B cell (primary cell): ENCODE measurements around the gene HSPA12B. TPM values are rescaled to one million over a fixed set of nuclear protein-coding genes. Genes with fewer than 3 reads are reported as not detected.

Source experiments
- ATAC-seq: fragments of 200-7000 bp; cut with Tn5 transposase; one replicate; pipeline ENCODE4 v1.10.0; 2021; ENCODE audit warnings: low read depth, mild to moderate bottlenecking, moderate number of reproducible peaks, moderate library complexity
- CTCF ChIA-PET: fragments of 350-600 bp; sonication (Branson Sonifier 250); formaldehyde crosslinking; loops from one replicate; lab custom pipeline; 2021; ENCODE audit warnings: antibody characterized with exemption, inconsistent platforms; lab: Charles Lee
- POLR2A ChIA-PET: fragments of 350-600 bp; sonication (Branson Sonifier 250); formaldehyde crosslinking; loops from one replicate; lab custom pipeline; 2021; ENCODE audit warnings: antibody characterized with exemption; lab: Charles Lee
- DNase-seq: peaks from one replicate; pipeline ENCODE4 v3.0.0; 2013
- H2AFZ ChIP-seq: 2 replicates; pipeline ENCODE4 v1.6.1; 2012; ENCODE audit warnings: mild to moderate bottlenecking, low read depth, low read length; ENCODE audit not compliant: insufficient read depth, poor library complexity, severe bottlenecking
- H3K27ac ChIP-seq, 2 donors: 1 replicate in 1 of 2; 2 replicates in 1 of 2; pipeline ENCODE4 v1.5.1; 2012 to 2013; ENCODE audit warnings: low read length in 2 of 2, mild to moderate bottlenecking in 2 of 2, moderate library complexity in 1 of 2
- H3K27me3 ChIP-seq, 4 experiments: fragments of 200-600 bp in 1 of 4; sonication (generic) in 1 of 4; replicated peaks in 1 of 4; 1 replicate in 2 of 4; 2 replicates in 2 of 4; pipeline versions ENCODE4 v1.6.1 to v1.7.0; 2013 to 2016; ENCODE audit warnings: low read length in 3 of 4, mild to moderate bottlenecking in 2 of 4, mixed read lengths in 1 of 4, moderate library complexity in 1 of 4; ENCODE audit not compliant: insufficient read depth in 4 of 4, control insufficient read depth in 3 of 4; ENCODE audit errors: control extremely low read depth in 1 of 4
- H3K36me3 ChIP-seq, 2 experiments: replicated peaks in 1 of 2; 1 replicate in 1 of 2; 2 replicates in 1 of 2; pipeline versions ENCODE4 v1.6.1 to v1.7.1; 2013; ENCODE audit warnings: low read length in 1 of 2; ENCODE audit not compliant: insufficient read depth in 2 of 2, control insufficient read depth in 1 of 2; ENCODE audit errors: control extremely low read depth in 1 of 2, extremely low read depth in 1 of 2
- H3K4me1 ChIP-seq, 2 donors: fragments of 200-600 bp in 1 of 2; sonication (generic) in 1 of 2; 1 replicate in 1 of 2; 2 replicates in 1 of 2; pipeline versions ENCODE4 v1.5.1 to v1.6.1; 2013 to 2017; ENCODE audit warnings: low read length in 2 of 2; ENCODE audit not compliant: control insufficient read depth in 2 of 2, insufficient read depth in 2 of 2
- H3K4me2 ChIP-seq: replicated peaks from 2 replicates; pipeline ENCODE3; 2012; ENCODE audit warnings: mild to moderate bottlenecking, low read depth, low read length; ENCODE audit not compliant: poor library complexity, severe bottlenecking
- H3K4me3 ChIP-seq, 5 experiments: fragments of 200-600 bp in 1 of 5; sonication (generic) in 1 of 5; 1 replicate in 3 of 5; 2 replicates in 2 of 5; pipeline versions ENCODE4 v1.5.1 to v1.7.0; 2011 to 2016; ENCODE audit warnings: low read length in 4 of 5, mild to moderate bottlenecking in 4 of 5, low read depth in 2 of 5, control low read depth in 1 of 5, moderate library complexity in 1 of 5; ENCODE audit not compliant: insufficient read depth in 1 of 5; ENCODE audit errors: control extremely low read depth in 1 of 5, extremely low read depth in 1 of 5
- H3K79me2 ChIP-seq: fragments of 200-600 bp; sonication (generic); one replicate; pipeline ENCODE4 v1.6.0; 2016; ENCODE audit warnings: low read length; ENCODE audit not compliant: control insufficient read depth, insufficient read depth
- H3K9ac ChIP-seq: fragments of 200-600 bp; sonication (generic); 2 replicates; pipeline ENCODE4 v1.6.1; 2017; ENCODE audit warnings: mild to moderate bottlenecking, low read length, moderate library complexity
- H3K9me3 ChIP-seq, 3 donors: one replicate each; pipeline versions ENCODE4 v1.6.1 to v1.7.1; 2013; ENCODE audit warnings: low read length in 2 of 3; ENCODE audit not compliant: control insufficient read depth in 2 of 3, insufficient read depth in 1 of 3; ENCODE audit errors: control extremely low read depth in 1 of 3
- H4K20me1 ChIP-seq: 2 replicates; pipeline ENCODE4 v1.6.0; 2012; ENCODE audit warnings: mild to moderate bottlenecking, low read length; ENCODE audit not compliant: insufficient read depth, control insufficient read depth, poor library complexity, severe bottlenecking
- H3K27ac Mint-ChIP-seq: one replicate; pipeline ENCODE4 v1.8.0; 2021; ENCODE audit warnings: mixed read lengths
- H3K27me3 Mint-ChIP-seq: one replicate; pipeline ENCODE4 v1.8.0; 2021; ENCODE audit warnings: mixed read lengths
- H3K4me1 Mint-ChIP-seq: one replicate; pipeline ENCODE4 v1.8.0; 2021; ENCODE audit warnings: mixed read lengths
- H3K4me3 Mint-ChIP-seq: one replicate; pipeline ENCODE4 v1.8.0; 2021; ENCODE audit warnings: mixed read lengths
- H3K9me3 Mint-ChIP-seq: one replicate; pipeline ENCODE4 v1.8.0; 2022; ENCODE audit warnings: mixed read lengths; ENCODE audit not compliant: insufficient read depth
- EZH2 ChIP-seq: IDR thresholded peaks from 2 replicates; pipeline ENCODE4 v1.6.1; 2012; ENCODE audit warnings: borderline replicate concordance, low read depth, mild to moderate bottlenecking, moderate library complexity, low read length; ENCODE audit not compliant: insufficient read depth, poor library complexity, severe bottlenecking
- WGBS: methylation state at CpG from one replicate; pipeline ENCODE4 v1.1.5; 2013; ENCODE audit warnings: missing lambda C conversion rate; ENCODE audit not compliant: insufficient coverage; 5-methylcytosine and 5-hydroxymethylcytosine counted together
- intact Hi-C: fragments of 100-400 bp; cut with micrococcal nuclease; formaldehyde crosslinking; loops from one replicate; pipeline ENCODE4 v1.10.0; 2022
- polyA plus RNA-seq: library from polyadenylated mRNA; depleted of rRNA; stranded (reverse); fragments of >200 nt; gene quantifications from 2 replicates; pipeline ENCODE4 v1.2.3, GENCODE V29; 2012
- total RNA-seq, 2 donors: library from RNA; stranded (reverse); fragments of 120-200 nt in 1 of 2; gene quantifications; 1 replicate in 1 of 2; 2 replicates in 1 of 2; pipeline versions ENCODE4 v1.2.3 to v1.2.4, GENCODE V29; 2013 to 2022
- TF ChIP-seq, protein P1 (sequence below): fragments of 200-600 bp; IDR thresholded peaks from one replicate; pipeline ENCODE4 v1.8.0; 2022; ENCODE audit warnings: antibody characterized with exemption, mild to moderate bottlenecking

Gene HSPA12B
- total and polyA plus RNA-seq, 2 donors (not counting 1 experiment from before 2014, with no cell fraction given) = not detected

DNA sequence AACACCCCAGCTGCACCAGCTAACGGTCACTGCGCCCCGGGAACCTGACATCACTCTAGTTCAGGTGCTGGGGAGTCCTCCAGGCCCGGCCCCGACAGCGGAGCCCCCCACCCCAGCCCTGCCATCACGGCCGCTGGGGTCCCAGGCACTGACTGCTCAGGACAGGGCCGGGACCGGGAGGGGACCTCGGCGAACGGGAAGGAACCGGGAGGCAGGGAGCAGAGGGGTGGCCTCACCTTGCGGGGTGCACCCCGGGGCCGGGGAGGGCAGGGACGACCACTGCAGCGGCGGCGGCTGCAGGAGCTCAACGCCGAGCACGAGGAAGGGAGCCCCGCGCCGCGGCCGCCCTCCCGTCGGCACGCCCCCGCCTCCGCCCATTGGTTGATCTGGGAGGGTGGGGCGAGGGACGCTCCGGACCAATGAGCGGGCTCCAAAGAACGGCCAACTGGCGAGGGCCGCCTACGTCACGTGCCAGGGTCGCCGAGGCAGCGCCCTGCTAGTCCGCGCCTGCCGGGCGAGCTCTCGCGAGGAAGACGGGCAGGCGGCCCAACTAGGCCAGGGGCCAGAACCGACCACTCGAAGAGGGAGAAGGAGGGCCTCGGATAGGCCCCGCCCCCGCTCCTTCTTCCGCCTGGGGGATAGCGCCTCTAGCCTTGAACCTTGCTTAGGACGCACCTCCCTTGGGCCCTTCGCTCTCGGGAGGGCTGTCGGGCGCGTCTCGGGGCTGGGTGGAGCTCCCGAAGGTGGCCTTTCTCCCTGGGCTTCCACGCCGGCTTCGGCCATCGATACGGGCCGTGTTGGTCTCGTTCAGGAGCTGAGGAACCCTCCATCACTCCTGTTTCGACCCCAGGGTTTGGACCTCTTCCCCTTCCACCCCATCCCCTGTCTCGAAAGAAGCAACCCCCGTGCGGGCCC lies 35.2 kb downstream of the HSPA12B start, which contains the start of gene ADISSP:
ADISSP (minus strand) TSS at position 327 of the 915 bp plus-strand sequence. CDS start 7,653 bp downstream, outside the sequence.
- ChIA-PET CTCF (interaction anchor here (0.8 to 4.8 kb wide), 17 partner anchors 10 to 317 kb away, joined by 3 to 47 read pairs (median 6); partner anchors contain the start of genes AP5S1, CENPB and SPEF1), POLR2A (interaction anchor here (0.8 to 2.4 kb wide), 10 partner anchors 10 to 1425 kb away, joined by 3 to 18 read pairs (median 6); partner anchors contain the start of genes AP5S1, CDC25B, CDS2 and CENPB)
- peak within 1 kb of the TSS; percentile 98 to 99 for H3K27ac ChIP-seq
- TF ChIP-seq, protein P1, sequence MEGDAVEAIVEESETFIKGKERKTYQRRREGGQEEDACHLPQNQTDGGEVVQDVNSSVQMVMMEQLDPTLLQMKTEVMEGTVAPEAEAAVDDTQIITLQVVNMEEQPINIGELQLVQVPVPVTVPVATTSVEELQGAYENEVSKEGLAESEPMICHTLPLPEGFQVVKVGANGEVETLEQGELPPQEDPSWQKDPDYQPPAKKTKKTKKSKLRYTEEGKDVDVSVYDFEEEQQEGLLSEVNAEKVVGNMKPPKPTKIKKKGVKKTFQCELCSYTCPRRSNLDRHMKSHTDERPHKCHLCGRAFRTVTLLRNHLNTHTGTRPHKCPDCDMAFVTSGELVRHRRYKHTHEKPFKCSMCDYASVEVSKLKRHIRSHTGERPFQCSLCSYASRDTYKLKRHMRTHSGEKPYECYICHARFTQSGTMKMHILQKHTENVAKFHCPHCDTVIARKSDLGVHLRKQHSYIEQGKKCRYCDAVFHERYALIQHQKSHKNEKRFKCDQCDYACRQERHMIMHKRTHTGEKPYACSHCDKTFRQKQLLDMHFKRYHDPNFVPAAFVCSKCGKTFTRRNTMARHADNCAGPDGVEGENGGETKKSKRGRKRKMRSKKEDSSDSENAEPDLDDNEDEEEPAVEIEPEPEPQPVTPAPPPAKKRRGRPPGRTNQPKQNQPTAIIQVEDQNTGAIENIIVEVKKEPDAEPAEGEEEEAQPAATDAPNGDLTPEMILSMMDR = no peak
- no peak for TF ChIP-seq EZH2
- Mint-ChIP-seq H3K4me1 (peaks cover 27% of the 10 kb centered on the region), H3K9me3 (no peaks in the 10 kb centered on the region), H3K27ac (peak within 1 kb of the TSS; percentile 97), H3K4me3 (peak within 1 kb of the TSS; percentile 96), H3K27me3 (no peaks in the 10 kb centered on the region)
- H3K4me2 ChIP-seq = peak within 1 kb of the TSS; percentile 98
- H3K36me3 ChIP-seq = no peaks in the 10 kb centered on the region
- H3K27me3 ChIP-seq = no peaks in the 10 kb centered on the region
- peaks cover 12 to 31% of the 10 kb centered on the region in 2 donors for H3K4me1 ChIP-seq
- H2AFZ ChIP-seq = peak within 1 kb of the TSS; percentile 98
- peak; percentile 87 for ATAC-seq
- peak within 1 kb of the TSS; percentile 48 to 97 (median 77) for H3K4me3 ChIP-seq
- H4K20me1 ChIP-seq = no peaks in the 10 kb centered on the region
- peak within 1 kb of the TSS; percentile 88 for H3K9ac ChIP-seq
- peak; percentile 97 for DNase-seq
- H3K9me3 ChIP-seq = peaks cover 0 to 2% (median 0%) of the 10 kb centered on the region in 3 donors
- under 1% methylated on average over 80 of the region's 80 CpGs for WGBS
- peaks cover 10% of the 10 kb centered on the region for H3K79me2 ChIP-seq
- intact Hi-C loops = loop anchor here (1.0 to 5.0 kb wide), 13 partner anchors 10 to 720 kb away; partner anchors contain the start of genes AP5S1, CDC25B, CENPB and MAVS
